HCT116 (cell line): ENCODE results near the gene COL15A1. TPM values are rescaled to one million over a fixed set of nuclear protein-coding genes. Genes with fewer than 3 reads are reported as not detected.

Experiments used
- ATAC-seq: fragments of 200-7000 bp; cut with Tn5 transposase; 2 replicates; pipeline ENCODE4 v1.9.1; 2020; ENCODE audit warnings: mild to moderate bottlenecking, moderate library complexity
- BruUV-seq: library from RNA; stranded (reverse); fragments of 400-500 nt; replicated peaks from 2 replicates; lab custom pipeline; 2021; lab: Mats Ljungman, UMichigan
- CTCF ChIA-PET: fragments of 300-600 bp; sonication (Branson Sonifier 250); formaldehyde crosslinking; loops from one replicate; lab custom pipeline; 2021; ENCODE audit warnings: antibody characterized with exemption; lab: Charles Lee
- POLR2A ChIA-PET: fragments of 300-600, 350-600 bp; sonication (Branson Sonifier 250); formaldehyde crosslinking; loops from one replicate; lab custom pipeline; 2021; ENCODE audit warnings: antibody characterized with exemption; lab: Charles Lee
- RAD21 ChIA-PET, 2 experiments: fragments of 300-600 bp; sonication (Branson Sonifier 250); formaldehyde crosslinking; loops; one replicate each; lab custom pipeline; 2023; ENCODE audit warnings: low total read pairs in 2 of 2; ENCODE audit not compliant: uncharacterized antibody in 2 of 2, unreplicated experiment in 2 of 2, low non-redundant PET in 1 of 2; lab: Charles Lee
- DNase-seq: peaks from one replicate; pipeline ENCODE4 v3.0.0-alpha.2; 2010; ENCODE audit warnings: low read depth, low spot score
- H2AFZ ChIP-seq: fragments of 200-600 bp; shearing (Covaris generic), sonication (generic); 2 replicates; pipeline ENCODE4 v1.6.1; 2017; ENCODE audit warnings: low read depth, mixed run types, mixed read lengths, antibody characterized with exemption, low read length; ENCODE audit not compliant: poor library complexity, severe bottlenecking
- H3K27ac ChIP-seq: 2 replicates; pipeline ENCODE4 v1.5.1; 2012; ENCODE audit warnings: low read depth, low read length
- H3K27me3 ChIP-seq: fragments of 200-600 bp; sonication (generic); 2 replicates; pipeline ENCODE4 v1.6.1; 2016; ENCODE audit warnings: mixed run types, low read length, mixed read lengths; ENCODE audit not compliant: insufficient read depth
- H3K36me3 ChIP-seq, 2 experiments: fragments of 200-500 bp in 1 of 2; fragments of 200-600 bp in 1 of 2; sonication (Bioruptor generic) in 1 of 2; sonication (generic) in 1 of 2; 2 replicates each; pipeline versions ENCODE4 v1.5.1 to v1.6.1; 2014 to 2016; ENCODE audit warnings: low read length in 2 of 2, inconsistent platforms in 1 of 2, mixed read lengths in 1 of 2, mixed run types in 1 of 2; ENCODE audit not compliant: insufficient read depth in 2 of 2, control insufficient read depth in 1 of 2
- H3K4me1 ChIP-seq, 2 experiments: fragments of 200-600 bp in 1 of 2; sonication (generic) in 1 of 2; 2 replicates each; pipeline versions ENCODE4 v1.5.1 to v1.6.1; 2012 to 2017; ENCODE audit warnings: low read length in 2 of 2, inconsistent platforms in 1 of 2, mild to moderate bottlenecking in 1 of 2, mixed read lengths in 1 of 2, mixed run types in 1 of 2, moderate library complexity in 1 of 2; ENCODE audit not compliant: insufficient read depth in 2 of 2, control insufficient read depth in 1 of 2
- H3K4me2 ChIP-seq: fragments of 200-600 bp; sonication (generic); 2 replicates; pipeline ENCODE4 v1.6.1; 2017; ENCODE audit warnings: mixed run types, low read length, mixed read lengths
- H3K4me3 ChIP-seq, 2 experiments: fragments of 200-600 bp in 1 of 2; sonication (generic) in 1 of 2; replicated peaks in 1 of 2; 2 replicates each; pipeline ENCODE4 v1.5.1; 2011 to 2016; ENCODE audit warnings: low read length in 2 of 2, control low read depth in 1 of 2, low read depth in 1 of 2, mild to moderate bottlenecking in 1 of 2, mixed read lengths in 1 of 2, mixed run types in 1 of 2
- H3K79me2 ChIP-seq: fragments of 200-600 bp; sonication (generic); 2 replicates; pipeline ENCODE4 v1.6.1; 2017; ENCODE audit warnings: mild to moderate bottlenecking, mixed run types, low read length, moderate library complexity, mixed read lengths; ENCODE audit not compliant: insufficient read depth
- H3K9ac ChIP-seq: fragments of 200-600 bp; sonication (generic); 2 replicates; pipeline ENCODE4 v1.6.1; 2016; ENCODE audit warnings: low read length, mixed read lengths
- H3K9me2 ChIP-seq: fragments of 200-600 bp; sonication (generic), shearing (Covaris generic); 2 replicates; pipeline ENCODE4 v1.6.1; 2017; ENCODE audit warnings: mixed run types, mild to moderate bottlenecking, moderate library complexity; ENCODE audit not compliant: insufficient read depth
- H3K9me3 ChIP-seq, 2 experiments: fragments of 200-500 bp in 1 of 2; fragments of 200-600 bp in 1 of 2; sonication (Bioruptor generic) in 1 of 2; sonication (generic) in 1 of 2; 2 replicates each; pipeline ENCODE4 v1.6.1; 2014 to 2017; ENCODE audit warnings: low read length in 2 of 2, mixed read lengths in 2 of 2, inconsistent platforms in 1 of 2, low read depth in 1 of 2, mild to moderate bottlenecking in 1 of 2, mixed run types in 1 of 2, moderate library complexity in 1 of 2; ENCODE audit not compliant: control insufficient read depth in 1 of 2, insufficient read depth in 1 of 2
- H4K20me1 ChIP-seq: fragments of 200-600 bp; sonication (generic), shearing (Covaris generic); 2 replicates; pipeline ENCODE4 v1.6.1; 2017; ENCODE audit warnings: mixed run types, mild to moderate bottlenecking, moderate library complexity; ENCODE audit not compliant: insufficient read depth
- CBX3 ChIP-seq: IDR thresholded peaks from 2 replicates; pipeline ENCODE4 v1.6.1; 2012; ENCODE audit warnings: low read depth
- CTCF ChIP-seq, 3 experiments: fragments of 200-600 bp in 1 of 3; sonication (generic) in 1 of 3; IDR thresholded peaks in 2 of 3; conservative IDR thresholded peaks in 1 of 3; 2 replicates each; pipeline ENCODE4 v1.5.1; 2012 to 2017; ENCODE audit warnings: low read depth in 2 of 3, low read length in 2 of 3, antibody characterized with exemption in 1 of 3, borderline replicate concordance in 1 of 3, control low read depth in 1 of 3, mild to moderate bottlenecking in 1 of 3, mixed read lengths in 1 of 3, mixed run types in 1 of 3, moderate library complexity in 1 of 3; ENCODE audit not compliant: insufficient read depth in 1 of 3
- EGR1 ChIP-seq: IDR thresholded peaks from 2 replicates; pipeline ENCODE4 v1.6.1; 2012; ENCODE audit warnings: low read depth
- ELF1 ChIP-seq: IDR thresholded peaks from 2 replicates; pipeline ENCODE4 v1.6.1; 2012; ENCODE audit warnings: low read depth, borderline replicate concordance
- EZH2 ChIP-seq: fragments of 200-600 bp; sonication (generic); IDR thresholded peaks from 2 replicates; pipeline ENCODE4 v1.6.1; 2017; ENCODE audit warnings: antibody characterized with exemption, mixed run types
- EZH2phosphoT487 ChIP-seq: fragments of 200-600 bp; IDR thresholded peaks from 2 replicates; pipeline ENCODE4 v1.6.1; 2018; ENCODE audit warnings: antibody characterized with exemption, borderline replicate concordance
- POLR2A ChIP-seq: IDR thresholded peaks from 2 replicates; pipeline ENCODE4 v1.7.0; 2011; ENCODE audit warnings: borderline replicate concordance; ENCODE audit not compliant: insufficient read depth, insufficient read length; ENCODE audit errors: extremely low read depth
- POLR2AphosphoS5 ChIP-seq: IDR thresholded peaks from 2 replicates; pipeline ENCODE4 v1.6.1; 2011; ENCODE audit warnings: mild to moderate bottlenecking, low read depth, low read length, moderate library complexity
- RAD21 ChIP-seq: IDR thresholded peaks from 2 replicates; pipeline ENCODE4 v1.6.1; 2012; ENCODE audit warnings: low read depth, mild to moderate bottlenecking
- REST ChIP-seq: IDR thresholded peaks from 2 replicates; pipeline ENCODE4 v1.6.1; 2012; ENCODE audit warnings: low read depth
- SIN3A ChIP-seq: IDR thresholded peaks from 2 replicates; pipeline ENCODE4 v1.6.1; 2012; ENCODE audit warnings: low read depth
- SP1 ChIP-seq: IDR thresholded peaks from 2 replicates; pipeline ENCODE4 v1.6.1; 2012; ENCODE audit warnings: low read depth
- SRF ChIP-seq: IDR thresholded peaks from 2 replicates; pipeline ENCODE4 v1.6.1; 2012; ENCODE audit warnings: low read depth
- TCF7L2 ChIP-seq: IDR thresholded peaks from 2 replicates; pipeline ENCODE4 v1.7.0; 2011; ENCODE audit warnings: borderline replicate concordance, inconsistent platforms; ENCODE audit not compliant: insufficient read depth, insufficient read length; ENCODE audit errors: extremely low read depth
- ZFX ChIP-seq: fragments of 450-650 bp; IDR thresholded peaks from 2 replicates; pipeline ENCODE4 v1.6.1; 2017
- ZNF274 ChIP-seq: fragments of 200-500 bp; sonication (Bioruptor generic); IDR thresholded peaks from 2 replicates; pipeline ENCODE4 v1.6.1; 2014; ENCODE audit warnings: mild to moderate bottlenecking, low read depth, low read length, inconsistent platforms
- intact Hi-C: fragments of 100-400 bp; cut with micrococcal nuclease; formaldehyde crosslinking; loops from 2 replicates; pipeline ENCODE4 v1.10.0; 2022
- total RNA-seq: library from RNA; stranded (reverse); gene quantifications from one replicate; pipeline ENCODE4 v1.2.1, GENCODE V29; 2021; ENCODE audit not compliant: unreplicated experiment

The COL15A1 gene
- total RNA-seq, 1 experiment from 2014 or later, result 0.15 TPM

- POLR2A ChIA-PET, result no interaction called here
- no TSS peak for BruUV-seq
- intact Hi-C loops, result no loop called here
- no peak for ATAC-seq
- Histone ChIP-seq H3K4me2 (no peak overlapping the region), H3K9me2 (no peaks in the 10 kb centered on the region), H3K79me2 (no peaks in the 10 kb centered on the region), H3K4me1 (peaks cover 0 to 12% of the 10 kb centered on the region in 2 experiments; a peak in 1 of 4 replicates), H3K9ac (no peak overlapping the region), H3K27ac (no peak overlapping the region), H3K4me3 (no peak overlapping the region), H3K36me3 (no peaks in the 10 kb centered on the region), H2AFZ (no peak overlapping the region), H4K20me1 (no peaks in the 10 kb centered on the region), H3K9me3 (no peaks in the 10 kb centered on the region), H3K27me3 (no peaks in the 10 kb centered on the region)
- RAD21 ChIA-PET, result no interaction called here
- no peak for DNase-seq
- CTCF ChIA-PET, result no interaction called here
- TF ChIP-seq POLR2AphosphoS5, result no peak
- TF ChIP-seq TCF7L2, result no peak
- no peak for TF ChIP-seq ZFX
- no peak for TF ChIP-seq SP1
- no peak for TF ChIP-seq REST
- no peak for TF ChIP-seq EZH2phosphoT487
- no peak for TF ChIP-seq EGR1
- no peak for TF ChIP-seq CTCF (IDR thresholded peaks at IDR 0.05 in 2 of 3, conservative IDR thresholded peaks at IDR 0.05 in 1 of 3; ENCODE audit: borderline replicate concordance in 1 of 3, insufficient read depth in 1 of 3, low read depth in 2 of 3, low read length in 2 of 3)
- TF ChIP-seq ELF1, result no peak
- no peak for TF ChIP-seq RAD21
- TF ChIP-seq SRF, result no peak
- TF ChIP-seq ZNF274, result no peak
- no peak for TF ChIP-seq CBX3
- TF ChIP-seq EZH2, result no peak
- no peak for TF ChIP-seq POLR2A
- TF ChIP-seq SIN3A, result no peak
Measured at GRCh38 chr9:99021512-99021911, 77.8 kb downstream of the COL15A1 start.
